ENCODE measurements around the gene TRIM38. TPM values are rescaled to one million over a fixed set of nuclear protein-coding genes. Genes with fewer than 3 reads are reported as not detected.

TRIM38 gene
- total and polyA plus RNA-seq, 2 of the 13 experiments (the other 11 are each of a cell fraction or from before 2014, with no cell fraction given), result 2.5 to 3.1 TPM

DNA sequence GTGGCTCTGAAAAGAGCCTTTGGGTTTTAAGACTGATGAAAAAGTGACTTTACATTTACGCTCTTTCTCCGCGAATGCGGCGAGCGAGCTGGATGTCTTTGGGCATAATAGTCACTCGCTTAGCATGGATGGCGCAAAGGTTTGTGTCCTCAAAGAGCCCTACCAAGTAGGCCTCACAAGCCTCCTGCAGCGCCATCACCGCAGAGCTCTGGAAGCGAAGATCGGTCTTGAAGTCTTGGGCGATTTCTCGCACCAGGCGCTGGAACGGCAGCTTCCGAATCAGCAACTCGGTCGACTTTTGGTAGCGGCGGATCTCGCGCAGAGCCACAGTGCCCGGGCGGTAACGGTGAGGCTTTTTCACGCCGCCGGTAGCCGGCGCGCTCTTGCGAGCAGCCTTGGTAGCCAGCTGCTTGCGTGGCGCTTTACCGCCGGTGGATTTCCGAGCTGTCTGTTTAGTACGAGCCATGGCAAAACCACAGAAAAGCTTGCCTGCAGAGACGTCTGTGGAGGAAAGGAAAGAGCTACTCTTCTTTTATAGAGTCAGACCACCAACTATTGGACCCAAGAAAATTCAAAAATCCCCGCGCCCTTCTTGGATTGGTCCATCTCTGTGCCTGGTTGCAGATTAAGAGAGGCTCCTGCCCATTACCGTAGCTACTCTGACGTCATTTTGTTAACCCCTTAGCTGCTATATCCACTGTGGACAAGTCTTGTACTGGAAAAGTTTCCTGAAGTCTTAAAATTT lies 69.2 kb downstream of the TRIM38 start (continued):
- no peak for TF ChIP-seq PHF5A (CRISPR knock-in tag; IDR thresholded peaks at IDR 0.05; ENCODE audit: low read depth, unreplicated experiment)
- TF ChIP-seq JUN (CRISPR knock-in tag; IDR thresholded peaks at IDR 0.05), result peak; percentile 61
- TF ChIP-seq PTBP1 (IDR thresholded peaks at IDR 0.05; ENCODE audit: low read depth, low read length, poor library complexity, severe bottlenecking), result peak; percentile 37
- TF ChIP-seq ZNF234 (CRISPR knock-in tag; conservative IDR thresholded peaks at IDR 0.05), result no peak
- TF ChIP-seq SIN3A (IDR thresholded peaks at IDR 0.05; ENCODE audit: borderline replicate concordance, low read depth, low read length), result peak; percentile 99
- TF ChIP-seq PLSCR1 (CRISPR knock-in tag; IDR thresholded peaks at IDR 0.05; ENCODE audit: borderline replicate concordance), result no peak
- TF ChIP-seq CENPBD1 (CRISPR knock-in tag; IDR thresholded peaks at IDR 0.05; ENCODE audit: borderline replicate concordance, low read depth), result 0 out of 2 replicates have a peak, but pooled peaks have one; percentile 26
- peak; percentile 99 for TF ChIP-seq POLR2AphosphoS5 (IDR thresholded peaks at IDR 0.05; ENCODE audit: low read depth, low read length)
- 0 out of 2 replicates have a peak, but pooled peaks have one; percentile 27 for TF ChIP-seq HHEX (CRISPR knock-in tag; IDR thresholded peaks at IDR 0.05)
- TF ChIP-seq JUNB (CRISPR knock-in tag; IDR thresholded peaks at IDR 0.05; ENCODE audit: borderline replicate concordance), result peak; percentile 23; the same call in 1 of the 2 replicates
- TF ChIP-seq ATF1 (CRISPR knock-in tag; IDR thresholded peaks at IDR 0.05), result peak; percentile 95
- 0 out of 2 replicates have a peak, but pooled peaks have one; percentile 62 for TF ChIP-seq ZNF879 (CRISPR knock-in tag; IDR thresholded peaks at IDR 0.05)
- TF ChIP-seq, protein P1, sequence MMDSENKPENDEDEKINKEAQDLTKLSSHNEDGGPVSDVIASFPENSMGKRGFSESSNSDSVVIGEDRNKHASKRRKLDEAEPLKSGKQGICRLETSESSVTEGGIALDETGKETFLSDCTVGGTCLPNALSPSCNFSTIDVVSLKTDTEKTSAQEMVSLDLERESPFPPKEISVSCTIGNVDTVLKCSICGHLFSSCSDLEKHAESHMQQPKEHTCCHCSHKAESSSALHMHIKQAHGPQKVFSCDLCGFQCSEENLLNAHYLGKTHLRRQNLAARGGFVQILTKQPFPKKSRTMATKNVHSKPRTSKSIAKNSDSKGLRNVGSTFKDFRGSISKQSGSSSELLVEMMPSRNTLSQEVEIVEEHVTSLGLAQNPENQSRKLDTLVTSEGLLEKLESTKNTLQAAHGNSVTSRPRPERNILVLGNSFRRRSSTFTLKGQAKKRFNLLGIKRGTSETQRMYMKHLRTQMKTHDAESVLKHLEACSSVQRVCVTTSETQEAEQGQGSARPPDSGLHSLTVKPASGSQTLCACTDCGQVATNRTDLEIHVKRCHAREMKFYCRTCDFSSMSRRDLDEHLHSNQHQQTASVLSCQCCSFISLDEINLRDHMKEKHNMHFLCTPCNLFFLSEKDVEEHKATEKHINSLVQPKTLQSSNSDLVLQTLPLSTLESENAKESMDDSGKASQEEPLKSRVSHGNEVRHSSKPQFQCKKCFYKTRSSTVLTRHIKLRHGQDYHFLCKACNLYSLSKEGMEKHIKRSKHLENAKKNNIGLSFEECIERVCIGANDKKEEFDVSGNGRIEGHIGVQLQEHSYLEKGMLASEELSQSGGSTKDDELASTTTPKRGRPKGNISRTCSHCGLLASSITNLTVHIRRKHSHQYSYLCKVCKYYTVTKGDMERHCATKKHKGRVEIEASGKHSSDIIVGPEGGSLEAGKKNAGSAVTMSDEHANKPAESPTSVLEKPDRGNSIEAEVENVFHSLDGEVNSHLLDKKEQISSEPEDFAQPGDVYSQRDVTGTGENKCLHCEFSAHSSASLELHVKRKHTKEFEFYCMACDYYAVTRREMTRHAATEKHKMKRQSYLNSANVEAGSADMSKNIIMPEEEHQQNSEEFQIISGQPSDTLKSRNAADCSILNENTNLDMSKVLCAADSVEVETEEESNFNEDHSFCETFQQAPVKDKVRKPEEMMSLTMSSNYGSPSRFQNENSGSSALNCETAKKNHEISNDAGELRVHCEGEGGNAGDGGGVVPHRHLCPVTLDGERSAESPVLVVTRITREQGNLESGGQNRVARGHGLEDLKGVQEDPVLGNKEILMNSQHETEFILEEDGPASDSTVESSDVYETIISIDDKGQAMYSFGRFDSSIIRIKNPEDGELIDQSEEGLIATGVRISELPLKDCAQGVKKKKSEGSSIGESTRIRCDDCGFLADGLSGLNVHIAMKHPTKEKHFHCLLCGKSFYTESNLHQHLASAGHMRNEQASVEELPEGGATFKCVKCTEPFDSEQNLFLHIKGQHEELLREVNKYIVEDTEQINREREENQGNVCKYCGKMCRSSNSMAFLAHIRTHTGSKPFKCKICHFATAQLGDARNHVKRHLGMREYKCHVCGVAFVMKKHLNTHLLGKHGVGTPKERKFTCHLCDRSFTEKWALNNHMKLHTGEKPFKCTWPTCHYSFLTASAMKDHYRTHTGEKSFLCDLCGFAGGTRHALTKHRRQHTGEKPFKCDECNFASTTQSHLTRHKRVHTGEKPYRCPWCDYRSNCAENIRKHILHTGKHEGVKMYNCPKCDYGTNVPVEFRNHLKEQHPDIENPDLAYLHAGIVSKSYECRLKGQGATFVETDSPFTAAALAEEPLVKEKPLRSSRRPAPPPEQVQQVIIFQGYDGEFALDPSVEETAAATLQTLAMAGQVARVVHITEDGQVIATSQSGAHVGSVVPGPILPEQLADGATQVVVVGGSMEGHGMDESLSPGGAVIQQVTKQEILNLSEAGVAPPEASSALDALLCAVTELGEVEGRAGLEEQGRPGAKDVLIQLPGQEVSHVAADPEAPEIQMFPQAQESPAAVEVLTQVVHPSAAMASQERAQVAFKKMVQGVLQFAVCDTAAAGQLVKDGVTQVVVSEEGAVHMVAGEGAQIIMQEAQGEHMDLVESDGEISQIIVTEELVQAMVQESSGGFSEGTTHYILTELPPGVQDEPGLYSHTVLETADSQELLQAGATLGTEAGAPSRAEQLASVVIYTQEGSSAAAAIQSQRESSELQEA (CRISPR knock-in tag; IDR thresholded peaks at IDR 0.05; ENCODE audit: not compliant biosample characterization), result peak; percentile 28
- TF ChIP-seq FOXA3 (CRISPR knock-in tag; IDR thresholded peaks at IDR 0.05), result no peak; the same call in 1 of the 2 replicates
- TF ChIP-seq TEAD3 (CRISPR knock-in tag; optimal IDR thresholded peaks at IDR 0.05; ENCODE audit: borderline replicate concordance), result peak; percentile 71
- TF ChIP-seq ZBTB14 (CRISPR knock-in tag; IDR thresholded peaks at IDR 0.05), result no peak; the same call in 1 of the 2 replicates
- no peak; the same call in 1 of the 2 replicates for TF ChIP-seq CAMTA2 (CRISPR knock-in tag; IDR thresholded peaks at IDR 0.05; ENCODE audit: borderline replicate concordance)
- TF ChIP-seq NFRKB (IDR thresholded peaks at IDR 0.05), result no peak
